ENCODE data around the gene MICU1.
"Not testable (repeated sequence)": the region's sequence is repeated elsewhere in the genome, so short reads cannot be mapped to it uniquely, and the experiment has no call there.

The MICU1 gene

GRCh38 chr10:72416661-72417060 lies 209.2 kb downstream of the MICU1 start:
- TF ChIP-seq CTCF (IDR thresholded peaks at IDR 0.05; ENCODE audit: unreplicated experiment in 3 of 3): no peak
- Mint-ChIP-seq H3K27me3 (ENCODE audit: low read depth) (no peaks in the 10 kb centered on the region), H3K27ac (no peak overlapping the region), H3K9me3 (peaks cover 3% of the 10 kb centered on the region), H3K36me3 (ENCODE audit: low read depth) (peaks cover 64% of the 10 kb centered on the region), H3K4me1 (peaks cover 14% of the 10 kb centered on the region), H3K4me3 (no peak overlapping the region)

GRCh38 chr10:72414642-72415041 lies 211.2 kb downstream of the MICU1 start:
- H3K36me3 Mint-ChIP-seq (ENCODE audit: low read depth): peaks cover 53% of the 10 kb centered on the region
- peaks cover 14% of the 10 kb centered on the region for H3K4me1 Mint-ChIP-seq
- no peaks in the 10 kb centered on the region for H3K27me3 Mint-ChIP-seq (ENCODE audit: low read depth)
- no peak overlapping the region for H3K27ac Mint-ChIP-seq
- no peak for TF ChIP-seq CTCF (IDR thresholded peaks at IDR 0.05; ENCODE audit: unreplicated experiment in 3 of 3)
- H3K9me3 Mint-ChIP-seq: peaks cover 6% of the 10 kb centered on the region
- H3K4me3 Mint-ChIP-seq: no peak overlapping the region

- Mint-ChIP-seq H3K36me3 (ENCODE audit: low read depth) (peaks cover 36% of the 10 kb centered on the region), H3K27ac (no peak overlapping the region), H3K27me3 (ENCODE audit: low read depth) (no peaks in the 10 kb centered on the region), H3K4me1 (no peaks in the 10 kb centered on the region), H3K4me3 (no peak overlapping the region), H3K9me3 (peaks cover 2% of the 10 kb centered on the region)
- TF ChIP-seq CTCF (IDR thresholded peaks at IDR 0.05; ENCODE audit: unreplicated experiment in 3 of 3): no peak
Observed at GRCh38 chr10:72409167-72409566, 216.7 kb downstream of the MICU1 start.

- Mint-ChIP-seq H3K4me1 (no peaks in the 10 kb centered on the region), H3K4me3 (no peak overlapping the region), H3K36me3 (ENCODE audit: low read depth) (peaks cover 27% of the 10 kb centered on the region), H3K27me3 (ENCODE audit: low read depth) (no peaks in the 10 kb centered on the region), H3K9me3 (peaks cover 2% of the 10 kb centered on the region), H3K27ac (peak overlapping the region in 2 of 3 experiments; percentile 27 to 40)
- no peak for TF ChIP-seq CTCF (IDR thresholded peaks at IDR 0.05; ENCODE audit: unreplicated experiment in 3 of 3)
Observed at GRCh38 chr10:72407927-72408600, 217.8 kb downstream of the MICU1 start.

GRCh38 chr10:72407471-72407870 lies 218.4 kb downstream of the MICU1 start:
- no peak for TF ChIP-seq CTCF (IDR thresholded peaks at IDR 0.05; ENCODE audit: unreplicated experiment in 3 of 3)
- H3K9me3 Mint-ChIP-seq: peaks cover 2% of the 10 kb centered on the region
- no peaks in the 10 kb centered on the region for H3K4me1 Mint-ChIP-seq
- peak overlapping the region in 1 of 3 experiments; percentile 40 for H3K27ac Mint-ChIP-seq
- H3K36me3 Mint-ChIP-seq (ENCODE audit: low read depth): peaks cover 26% of the 10 kb centered on the region
- no peaks in the 10 kb centered on the region for H3K27me3 Mint-ChIP-seq (ENCODE audit: low read depth)
- no peak overlapping the region for H3K4me3 Mint-ChIP-seq

GRCh38 chr10:72395581-72395980 lies 230.3 kb downstream of the MICU1 start:
- not testable (repeated sequence) for H3K27me3 Mint-ChIP-seq (ENCODE audit: low read depth); H3K4me1 Mint-ChIP-seq; H3K4me3 Mint-ChIP-seq; H3K27ac Mint-ChIP-seq
- H3K36me3 Mint-ChIP-seq (ENCODE audit: low read depth): peaks cover 47% of the 10 kb centered on the region
- H3K9me3 Mint-ChIP-seq: peaks cover 20% of the 10 kb centered on the region

All from nephron (organoid).